Activated naive CD8-positive, alpha-beta T cell treated with anti-CD3 and anti-CD28 coated beads, Interleukin-2, amount 50 U/mL, for 24 hours (primary cell): ENCODE data around the gene SEC22C.
"Not testable (repeated sequence)": the region's sequence is repeated elsewhere in the genome, so short reads cannot be mapped to it uniquely, and the experiment has no call there.

Source experiments
- ATAC-seq: fragments of 150-1000 bp; cut with Tn5 transposase; one replicate; pipeline ENCODE4 v1.10.0; 2021
- DNase-seq: peaks from one replicate; pipeline ENCODE4 v3.0.0; 2021
- H3K27ac Mint-ChIP-seq: one replicate; pipeline ENCODE4 v1.8.0; 2021; ENCODE audit warnings: mild to moderate bottlenecking, mixed read lengths
- H3K27me3 Mint-ChIP-seq: one replicate; pipeline ENCODE4 v1.8.0; 2021; ENCODE audit warnings: mixed read lengths
- H3K36me3 Mint-ChIP-seq: one replicate; pipeline ENCODE4 v1.8.0; 2021; ENCODE audit warnings: low read depth, mixed read lengths
- H3K4me1 Mint-ChIP-seq: one replicate; pipeline ENCODE4 v1.8.0; 2021; ENCODE audit warnings: mixed read lengths
- H3K4me3 Mint-ChIP-seq: one replicate; pipeline ENCODE4 v1.8.0; 2021; ENCODE audit warnings: mild to moderate bottlenecking, moderate library complexity, mixed read lengths
- H3K9me3 Mint-ChIP-seq: one replicate; pipeline ENCODE4 v1.8.0; 2021; ENCODE audit warnings: mixed read lengths

SEC22C gene

GRCh38 chr3:42556817-42557216 is 24.9 kb downstream of the SEC22C start:
- ATAC-seq, H3K27me3 Mint-ChIP-seq, H3K9me3 Mint-ChIP-seq, H3K4me3 Mint-ChIP-seq, DNase-seq: not testable (repeated sequence)
- Mint-ChIP-seq H3K4me1 (peaks cover 20% of the 10 kb centered on the region), H3K27ac (peak overlapping the region; percentile 52), H3K36me3 (peaks cover 55% of the 10 kb centered on the region)

DNA sequence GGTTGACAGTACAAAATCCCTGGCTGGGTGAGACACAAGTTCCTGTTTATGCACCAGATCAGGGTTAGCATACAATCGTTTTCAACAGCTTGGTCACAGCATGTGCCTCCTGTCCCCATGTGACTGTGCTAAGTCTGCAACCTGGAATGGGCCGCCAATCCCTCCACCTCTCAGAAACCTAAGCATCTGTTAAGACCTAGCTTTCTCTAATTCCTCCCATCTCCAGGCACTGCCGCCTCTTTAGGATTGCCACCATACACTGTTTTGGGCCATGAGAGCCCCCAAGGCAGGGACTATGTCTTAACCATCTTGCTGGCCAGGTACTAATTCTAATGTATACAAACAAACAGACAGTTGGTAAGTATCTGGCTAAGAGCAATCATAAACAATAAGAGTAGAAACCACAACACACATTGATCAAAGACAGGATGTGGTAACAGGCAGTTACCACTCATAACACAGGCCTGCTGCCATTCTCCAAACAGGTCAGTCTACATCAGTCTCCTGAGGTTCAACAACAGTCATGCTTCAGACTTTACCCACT is 25.6 kb downstream of the SEC22C start:
- peaks cover 16% of the 10 kb centered on the region for H3K4me1 Mint-ChIP-seq
- no peak for DNase-seq

GRCh38 chr3:42552830-42553229 is 28.9 kb downstream of the SEC22C start:
- Mint-ChIP-seq H3K9me3 (no peaks in the 10 kb centered on the region), H3K27me3 (no peaks in the 10 kb centered on the region), H3K4me1 (peaks cover 16% of the 10 kb centered on the region), H3K36me3 (peaks cover 42% of the 10 kb centered on the region), H3K4me3 (no peak overlapping the region), H3K27ac (no peak overlapping the region)
- DNase-seq (no peak), ATAC-seq (no peak)

More for the DNA sequence above, 25.6 kb downstream of the SEC22C start:
- H3K36me3 Mint-ChIP-seq: peaks cover 55% of the 10 kb centered on the region
- H3K27me3 Mint-ChIP-seq: no peaks in the 10 kb centered on the region
- H3K4me3 Mint-ChIP-seq: no peak overlapping the region
- peak; percentile 95 for ATAC-seq
- H3K9me3 Mint-ChIP-seq: no peaks in the 10 kb centered on the region
- no peak overlapping the region for H3K27ac Mint-ChIP-seq

DNA sequence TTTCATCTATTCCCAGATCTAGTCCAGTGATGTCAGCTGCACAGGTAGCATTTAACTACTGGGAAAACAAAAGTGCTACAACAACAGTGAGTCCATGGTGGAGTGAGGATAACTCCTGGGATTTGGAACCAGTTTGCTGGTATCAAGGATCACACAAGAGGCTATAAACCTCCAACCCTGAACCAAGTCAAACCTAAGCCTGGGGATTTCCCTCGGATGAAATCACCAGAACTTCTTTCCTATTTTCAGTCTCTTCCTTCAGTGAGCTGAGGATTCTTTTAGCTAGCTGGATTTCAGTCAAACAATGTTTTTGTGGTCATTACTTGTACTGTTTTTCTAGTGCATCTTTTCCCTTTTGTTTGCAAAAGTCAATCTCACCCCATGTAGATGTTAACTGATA is 31.5 kb downstream of the SEC22C start:
- Mint-ChIP-seq H3K27me3 (no peaks in the 10 kb centered on the region), H3K4me3 (no peak overlapping the region), H3K27ac (no peak overlapping the region), H3K9me3 (no peaks in the 10 kb centered on the region), H3K4me1 (no peaks in the 10 kb centered on the region), H3K36me3 (peaks cover 22% of the 10 kb centered on the region)
- DNase-seq: no peak
- no peak for ATAC-seq

- DNase-seq (no peak), ATAC-seq (no peak)
- H3K36me3 Mint-ChIP-seq: peaks cover 19% of the 10 kb centered on the region
- no peaks in the 10 kb centered on the region for H3K9me3 Mint-ChIP-seq
- no peak overlapping the region for H3K27ac Mint-ChIP-seq
- H3K27me3 Mint-ChIP-seq: no peaks in the 10 kb centered on the region
- H3K4me3 Mint-ChIP-seq: no peak overlapping the region
- H3K4me1 Mint-ChIP-seq: no peaks in the 10 kb centered on the region
Measured at GRCh38 chr3:42549131-42549530, 32.6 kb downstream of the SEC22C start.

DNA sequence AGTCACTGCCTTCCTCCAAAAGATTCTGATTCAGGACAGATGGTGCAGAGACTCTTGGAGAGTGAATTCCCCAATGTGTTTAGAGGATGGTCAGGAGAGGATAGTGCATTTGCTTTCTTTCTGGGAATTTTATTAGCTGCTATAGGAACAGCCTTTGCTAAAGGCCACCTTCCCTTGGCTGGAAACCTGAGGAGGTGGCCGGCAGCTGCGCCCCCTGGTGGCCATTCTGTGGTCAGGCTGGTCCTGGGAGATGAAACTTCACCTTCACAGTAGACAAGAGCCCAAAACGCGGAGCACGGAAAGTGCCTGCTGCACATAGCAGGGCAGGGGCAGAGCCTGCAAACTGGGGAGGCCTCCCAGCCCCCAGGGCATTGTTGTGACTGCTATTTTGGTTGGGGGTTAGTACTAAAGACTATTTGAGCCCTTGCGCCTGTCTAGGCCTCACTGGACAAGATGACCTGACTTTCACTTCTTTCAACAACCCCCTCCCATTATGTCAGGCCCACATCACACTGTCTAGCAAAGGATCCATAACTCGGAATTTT is 34.3 kb downstream of the SEC22C start:
- ATAC-seq (peak; percentile 77), DNase-seq (peak; percentile 69)
- Mint-ChIP-seq H3K27ac (no peak overlapping the region), H3K36me3 (peaks cover 8% of the 10 kb centered on the region), H3K4me3 (no peak overlapping the region), H3K9me3 (no peaks in the 10 kb centered on the region), H3K27me3 (no peaks in the 10 kb centered on the region), H3K4me1 (no peaks in the 10 kb centered on the region)

- DNase-seq: no peak
- Mint-ChIP-seq H3K9me3 (no peaks in the 10 kb centered on the region), H3K27me3 (no peaks in the 10 kb centered on the region), H3K36me3 (peaks cover 2% of the 10 kb centered on the region), H3K4me3 (no peak overlapping the region), H3K27ac (no peak overlapping the region), H3K4me1 (no peaks in the 10 kb centered on the region)
- no peak for ATAC-seq
Measured at GRCh38 chr3:42546691-42547213, 35.0 kb downstream of the SEC22C start.

GRCh38 chr3:42545284-42545900 is 36.4 kb downstream of the SEC22C start:
- Mint-ChIP-seq H3K9me3 (no peaks in the 10 kb centered on the region), H3K4me3 (no peak overlapping the region), H3K27ac (no peak overlapping the region), H3K4me1 (no peaks in the 10 kb centered on the region), H3K36me3 (no peaks in the 10 kb centered on the region), H3K27me3 (no peaks in the 10 kb centered on the region)
- ATAC-seq (no peak), DNase-seq (no peak)

DNA sequence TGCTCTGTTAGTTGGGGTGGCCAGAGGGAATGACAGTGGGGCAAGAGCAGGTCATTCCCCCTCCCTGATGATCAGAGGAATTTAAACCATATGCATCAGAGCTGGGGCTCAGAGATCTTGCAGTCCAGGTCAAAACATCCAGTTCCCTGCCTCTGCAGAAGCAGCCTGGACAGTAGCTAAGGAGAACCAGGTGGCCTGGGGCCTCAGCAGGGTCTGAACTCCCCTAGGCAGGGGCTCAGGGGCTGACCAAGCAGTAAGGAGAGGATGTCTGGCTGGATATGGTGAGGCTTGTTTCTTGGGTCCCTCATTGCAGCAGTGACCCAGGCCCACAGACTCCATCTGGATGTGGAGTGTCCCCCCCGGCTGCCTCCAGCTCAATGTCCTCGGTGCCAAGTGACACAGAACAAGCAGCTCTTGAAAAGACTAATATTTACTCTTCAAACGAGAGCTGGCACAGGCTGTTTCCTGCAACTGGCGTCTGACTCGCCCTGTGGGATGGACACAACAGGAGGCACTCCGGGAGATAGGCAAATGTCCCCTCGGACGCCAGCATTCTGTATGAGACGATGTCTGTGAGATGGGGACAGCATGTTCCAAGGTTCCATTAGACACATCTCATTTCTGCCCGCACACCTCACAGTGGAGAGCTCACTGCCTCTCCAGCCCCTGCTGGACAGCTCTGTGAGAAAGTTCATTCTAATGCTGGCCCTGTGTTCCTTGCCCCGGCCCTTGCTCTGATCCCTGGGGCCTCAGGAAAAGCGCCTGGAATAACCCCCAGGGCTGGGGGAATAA is 37.1 kb downstream of the SEC22C start:
- ATAC-seq (no peak), DNase-seq (no peak)
- Mint-ChIP-seq H3K36me3 (no peaks in the 10 kb centered on the region), H3K27ac (no peak overlapping the region), H3K9me3 (no peaks in the 10 kb centered on the region), H3K4me1 (no peaks in the 10 kb centered on the region), H3K27me3 (no peaks in the 10 kb centered on the region), H3K4me3 (no peak overlapping the region)

DNA sequence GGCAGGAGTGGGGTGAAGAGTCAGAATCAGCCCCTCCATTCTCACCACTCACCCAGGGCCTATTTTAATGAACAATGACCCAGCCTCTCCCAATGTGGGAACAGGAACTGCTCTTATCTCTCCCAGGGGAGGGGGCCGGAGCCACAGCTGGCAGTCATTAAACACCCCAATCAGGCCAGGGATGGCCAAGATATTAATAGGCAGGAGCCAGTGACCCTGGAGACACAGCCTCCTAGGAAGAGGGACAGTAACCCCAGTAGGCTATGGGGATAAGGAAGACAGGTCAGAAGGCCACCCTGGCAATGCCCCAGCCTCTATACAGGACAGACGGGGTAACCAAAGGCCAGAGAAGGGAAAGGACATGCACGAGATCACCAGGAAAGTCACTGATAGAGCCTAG is 40.7 kb downstream of the SEC22C start:
- no peaks in the 10 kb centered on the region for H3K36me3 Mint-ChIP-seq
- DNase-seq: no peak
- H3K27me3 Mint-ChIP-seq: no peaks in the 10 kb centered on the region
- no peaks in the 10 kb centered on the region for H3K9me3 Mint-ChIP-seq
- H3K4me1 Mint-ChIP-seq: no peaks in the 10 kb centered on the region
- H3K27ac Mint-ChIP-seq: no peak overlapping the region
- no peak for ATAC-seq
- no peak overlapping the region for H3K4me3 Mint-ChIP-seq

GRCh38 chr3:42539871-42540714 is 41.7 kb downstream of the SEC22C start:
- no peaks in the 10 kb centered on the region for H3K36me3 Mint-ChIP-seq
- no peaks in the 10 kb centered on the region for H3K27me3 Mint-ChIP-seq
- no peak overlapping the region for H3K27ac Mint-ChIP-seq
- H3K4me3 Mint-ChIP-seq: no peak overlapping the region
- H3K4me1 Mint-ChIP-seq: no peaks in the 10 kb centered on the region
- H3K9me3 Mint-ChIP-seq: no peaks in the 10 kb centered on the region
- ATAC-seq: peak; percentile 56
- DNase-seq: peak; percentile 72

DNA sequence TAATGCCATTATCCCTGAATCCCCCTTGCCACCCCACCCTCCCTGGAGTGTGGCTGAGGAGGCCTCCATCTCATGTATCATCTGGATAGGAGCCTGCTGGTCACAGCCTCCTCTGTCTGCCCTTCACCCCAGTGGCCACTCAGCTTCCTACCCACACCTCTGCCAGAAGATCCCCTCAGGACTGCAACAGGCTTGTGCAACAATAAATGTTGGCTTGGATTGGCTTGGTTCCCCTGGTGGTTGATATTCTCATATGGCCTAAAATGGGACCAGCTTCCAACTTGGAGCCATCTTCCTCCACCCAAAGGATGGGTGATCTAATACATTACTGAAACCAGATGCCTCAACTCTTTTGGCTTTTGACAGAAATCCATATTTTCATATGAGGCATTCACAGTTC is 44.4 kb downstream of the SEC22C start:
- no peaks in the 10 kb centered on the region for H3K9me3 Mint-ChIP-seq
- no peaks in the 10 kb centered on the region for H3K36me3 Mint-ChIP-seq
- ATAC-seq (no peak), DNase-seq (no peak)
- H3K4me3 Mint-ChIP-seq: no peak overlapping the region
- no peak overlapping the region for H3K27ac Mint-ChIP-seq
- peaks cover 8% of the 10 kb centered on the region for H3K4me1 Mint-ChIP-seq
- H3K27me3 Mint-ChIP-seq: no peaks in the 10 kb centered on the region

DNA sequence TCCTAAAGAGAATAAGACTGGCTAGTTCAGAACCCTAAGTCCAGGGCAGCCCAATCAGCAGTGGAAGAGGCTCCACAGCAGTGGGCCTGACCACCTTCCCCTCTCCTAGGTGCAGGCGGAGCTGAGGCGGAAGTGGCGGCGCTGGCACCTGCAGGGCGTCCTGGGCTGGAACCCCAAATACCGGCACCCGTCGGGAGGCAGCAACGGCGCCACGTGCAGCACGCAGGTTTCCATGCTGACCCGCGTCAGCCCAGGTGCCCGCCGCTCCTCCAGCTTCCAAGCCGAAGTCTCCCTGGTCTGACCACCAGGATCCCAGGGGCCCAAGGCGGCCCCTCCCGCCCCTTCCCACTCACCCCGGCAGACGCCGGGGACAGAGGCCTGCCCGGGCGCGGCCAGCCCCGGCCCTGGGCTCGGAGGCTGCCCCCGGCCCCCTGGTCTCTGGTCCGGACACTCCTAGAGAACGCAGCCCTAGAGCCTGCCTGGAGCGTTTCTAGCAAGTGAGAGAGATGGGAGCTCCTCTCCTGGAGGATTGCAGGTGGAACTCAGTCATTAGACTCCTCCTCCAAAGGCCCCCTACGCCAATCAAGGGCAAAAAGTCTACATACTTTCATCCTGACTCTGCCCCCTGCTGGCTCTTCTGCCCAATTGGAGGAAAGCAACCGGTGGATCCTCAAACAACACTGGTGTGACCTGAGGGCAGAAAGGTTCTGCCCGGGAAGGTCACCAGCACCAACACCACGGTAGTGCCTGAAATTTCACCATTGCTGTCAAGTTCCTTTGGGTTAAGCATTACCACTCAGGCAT is 45.6 kb downstream of the SEC22C start:
- ATAC-seq (no peak), DNase-seq (peak; percentile 38)
- no peaks in the 10 kb centered on the region for H3K27me3 Mint-ChIP-seq
- no peak overlapping the region for H3K4me3 Mint-ChIP-seq
- peaks cover 11% of the 10 kb centered on the region for H3K4me1 Mint-ChIP-seq
- H3K27ac Mint-ChIP-seq: no peak overlapping the region
- H3K36me3 Mint-ChIP-seq: no peaks in the 10 kb centered on the region
- no peaks in the 10 kb centered on the region for H3K9me3 Mint-ChIP-seq
